GM18520 (cell line): Measurements from ENCODE around the gene CENPH.
"Not testable (repeated sequence)": the region's sequence is repeated elsewhere in the genome, so short reads cannot be mapped to it uniquely, and the experiment has no call there.

ENCODE experiments used
- ATAC-seq: cut with Tn5 transposase; IDR thresholded peaks from one replicate; pipeline ENCODE4 v1.9.1; 2021; ENCODE audit not compliant: unreplicated experiment

The CENPH gene

DNA sequence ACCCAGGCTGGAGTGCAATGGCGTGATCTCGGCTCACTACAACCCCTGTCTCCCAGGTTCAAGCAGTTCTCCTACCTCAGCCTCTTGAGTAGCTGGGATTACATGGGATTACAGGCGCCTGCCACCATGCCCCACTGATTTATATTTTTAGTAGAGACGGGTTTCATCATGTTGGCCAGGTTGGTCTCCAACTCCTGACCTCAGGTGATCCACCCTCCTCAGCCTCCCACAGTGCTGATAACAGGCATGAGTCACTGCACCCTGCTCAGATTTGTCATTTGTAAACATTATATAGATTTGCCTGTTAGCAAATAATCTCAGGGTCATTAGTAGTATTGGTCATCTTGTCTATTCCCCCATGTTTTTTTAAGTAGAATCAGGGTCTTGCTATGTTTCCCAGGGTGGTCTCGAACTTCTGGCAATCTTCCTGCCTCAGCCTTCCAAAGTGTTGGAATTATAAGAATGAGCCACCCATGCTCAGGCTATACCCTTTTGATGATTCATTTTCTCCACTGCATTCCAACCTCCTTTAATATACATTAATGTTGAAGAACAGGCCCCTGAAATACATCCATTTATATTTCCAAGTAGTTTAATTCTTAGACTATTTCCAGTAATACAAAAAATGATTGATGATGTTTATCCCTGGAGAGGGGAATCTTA is 17.3 kb downstream of the CENPH start:
- ATAC-seq: no peak

DNA sequence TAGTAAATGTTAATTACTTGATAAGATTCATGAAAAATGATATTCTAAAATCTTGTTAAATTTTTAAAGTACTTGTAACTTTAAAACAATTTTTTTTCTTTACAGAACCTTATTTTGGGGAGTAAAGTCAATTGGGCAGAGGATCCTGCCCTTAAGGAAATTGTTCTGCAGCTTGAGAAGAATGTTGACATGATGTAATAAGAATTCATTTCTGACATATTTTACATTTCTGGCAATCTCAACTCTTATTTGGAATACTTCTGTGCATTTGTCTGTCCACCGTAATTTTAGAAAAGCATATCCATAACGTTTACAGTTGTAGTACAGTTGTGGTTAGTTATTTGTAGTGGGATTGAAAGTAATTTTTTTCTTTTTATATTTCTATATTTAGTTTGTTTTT is 20.2 kb downstream of the CENPH start:
- ATAC-seq: no peak

DNA sequence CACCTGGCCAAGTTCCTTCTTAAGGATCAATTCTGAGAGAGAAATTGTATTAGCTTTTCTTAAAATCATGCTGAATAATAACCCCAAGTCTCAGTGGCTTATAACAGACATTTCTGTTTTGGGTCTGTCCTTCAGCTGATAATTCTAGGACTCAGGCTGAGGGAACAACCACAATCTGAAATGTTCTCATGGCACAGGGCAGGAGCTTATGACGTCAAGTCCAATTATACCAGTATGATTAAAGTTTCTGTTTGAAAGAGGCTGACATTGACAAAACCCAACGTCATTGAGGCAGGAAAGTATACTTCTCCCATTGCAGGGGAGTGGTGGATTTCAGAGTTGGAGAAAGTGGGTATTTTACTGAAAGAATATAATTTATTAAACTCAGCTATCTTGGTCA is 21.8 kb downstream of the CENPH start:
- no peak for ATAC-seq

- no peak for ATAC-seq
These were observed 22.6 kb downstream of the CENPH start for GRCh38 chr5:69212022-69212421.

GRCh38 chr5:69213513-69214215 is 24.3 kb downstream of the CENPH start:
- ATAC-seq: no peak

DNA sequence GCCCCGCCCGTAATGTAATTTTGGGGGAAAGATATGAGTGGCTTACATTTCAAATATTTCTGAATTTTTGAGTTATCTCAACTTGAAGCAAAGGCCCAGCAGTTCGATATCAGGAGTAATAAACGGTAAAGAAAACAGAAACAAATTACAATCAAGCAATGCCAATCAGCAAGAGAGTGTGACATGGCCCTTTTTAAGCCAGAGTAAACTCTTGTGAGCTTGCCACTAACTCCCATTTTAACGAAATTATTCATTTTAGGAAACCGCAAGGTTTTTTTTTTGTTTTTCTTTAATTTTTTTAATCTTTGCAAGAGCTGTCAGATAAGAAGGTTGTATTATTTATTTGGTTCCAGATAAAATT is 27.7 kb downstream of the CENPH start:
- ATAC-seq: no peak

- peak; percentile 83 for ATAC-seq
These were observed 28.5 kb downstream of the CENPH start for GRCh38 chr5:69217548-69218526.

DNA sequence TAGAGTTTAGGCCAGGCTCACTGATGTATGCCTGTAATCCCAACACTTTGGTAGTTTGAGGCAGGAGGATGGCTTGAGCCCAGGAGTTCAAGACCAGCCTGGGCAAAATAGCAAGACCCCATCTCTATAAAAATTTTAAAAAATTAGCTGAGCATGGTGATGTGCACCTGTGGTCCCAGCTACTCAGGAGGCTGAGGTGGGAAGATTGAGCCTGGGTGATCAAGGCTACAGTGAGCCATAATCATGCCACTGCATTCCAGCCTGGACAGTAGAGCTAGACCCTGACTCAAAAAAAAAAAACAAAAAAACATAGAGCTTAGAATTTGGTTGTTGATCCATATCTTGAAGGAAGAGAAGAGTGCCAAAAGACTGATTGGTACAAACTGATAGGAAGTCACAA is 30.6 kb downstream of the CENPH start:
- no peak for ATAC-seq

DNA sequence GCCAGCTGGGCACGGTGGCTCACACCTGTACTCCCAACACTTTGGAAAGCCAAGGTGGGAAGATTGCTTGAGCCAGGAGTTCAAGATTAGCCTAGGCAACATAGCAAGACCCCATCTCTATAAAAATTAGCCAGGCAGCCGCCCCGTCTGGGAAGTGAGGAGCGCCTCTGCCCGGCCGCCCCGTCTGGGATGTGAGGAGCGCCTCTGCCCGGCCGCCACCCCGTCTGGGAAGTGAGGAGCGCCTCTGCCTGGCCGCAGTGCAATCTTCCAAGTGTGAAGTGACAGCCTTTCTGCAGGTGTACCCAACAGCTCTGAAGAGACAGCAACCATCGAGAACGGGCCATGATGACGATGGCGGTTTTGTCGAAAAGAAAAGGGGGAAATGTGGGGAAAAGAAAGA is 31.0 kb downstream of the CENPH start:
- ATAC-seq: not testable (repeated sequence)

DNA sequence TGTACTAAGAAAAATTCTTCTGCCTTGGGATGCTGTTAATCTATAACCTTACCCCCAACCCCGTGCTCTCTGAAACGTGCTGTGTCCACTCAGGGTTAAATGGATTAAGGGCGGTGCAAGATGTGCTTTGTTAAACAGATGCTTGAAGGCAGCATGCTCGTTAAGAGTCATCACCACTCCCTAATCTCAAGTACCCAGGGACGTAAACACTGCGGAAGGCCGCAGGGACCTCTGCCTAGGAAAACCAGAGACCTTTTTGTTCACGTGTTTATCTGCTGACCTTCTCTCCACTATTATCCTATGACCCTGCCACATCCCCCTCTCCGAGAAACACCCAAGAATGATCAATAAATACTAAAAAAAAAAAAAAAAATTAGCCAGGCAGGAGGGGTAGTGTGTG is 31.4 kb downstream of the CENPH start:
- ATAC-seq: not testable (repeated sequence)

DNA sequence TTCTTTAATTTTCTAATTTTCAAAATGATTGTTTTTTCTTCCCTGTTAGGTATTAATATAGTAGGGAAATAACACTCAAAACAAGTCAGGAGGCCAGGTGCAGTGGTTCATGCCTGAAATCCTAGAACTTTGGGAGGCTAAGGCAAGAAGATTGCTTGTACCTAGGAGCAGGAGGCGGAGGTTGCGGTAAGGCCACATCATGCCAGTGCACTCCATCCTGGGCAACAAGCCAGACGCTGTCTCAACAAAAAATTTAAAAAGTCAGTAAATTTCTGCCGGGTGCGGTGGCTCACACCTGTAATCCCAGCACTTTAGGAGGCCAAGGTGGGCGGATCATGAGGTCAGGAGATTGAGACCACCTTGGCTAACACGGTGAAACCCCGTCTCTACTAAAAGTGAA is 35.1 kb downstream of the CENPH start:
- no peak for ATAC-seq

- no peak for ATAC-seq
These were observed 36.5 kb downstream of the CENPH start for GRCh38 chr5:69225860-69226259.

- ATAC-seq: no peak
These were observed 40.8 kb downstream of the CENPH start for GRCh38 chr5:69230181-69230580.

DNA sequence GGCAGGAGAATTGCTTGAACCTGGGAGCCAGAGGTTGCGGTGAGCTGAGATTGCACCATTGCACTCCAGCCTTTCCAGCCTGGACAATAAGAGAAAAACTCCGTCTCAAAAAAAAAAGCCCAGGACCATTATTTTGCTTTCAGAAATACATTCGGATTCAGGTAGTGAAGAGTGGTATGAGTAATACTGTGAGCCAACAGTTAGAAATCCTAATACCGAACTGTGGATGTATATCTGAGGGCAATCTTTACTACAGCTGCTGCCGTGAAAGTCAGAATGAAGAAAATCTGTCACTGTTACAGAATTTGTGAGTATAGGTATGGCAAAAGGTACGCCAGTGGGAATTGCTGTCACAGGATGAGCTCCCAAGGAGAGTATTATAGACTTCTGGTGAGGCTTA is 41.9 kb downstream of the CENPH start:
- no peak for ATAC-seq

DNA sequence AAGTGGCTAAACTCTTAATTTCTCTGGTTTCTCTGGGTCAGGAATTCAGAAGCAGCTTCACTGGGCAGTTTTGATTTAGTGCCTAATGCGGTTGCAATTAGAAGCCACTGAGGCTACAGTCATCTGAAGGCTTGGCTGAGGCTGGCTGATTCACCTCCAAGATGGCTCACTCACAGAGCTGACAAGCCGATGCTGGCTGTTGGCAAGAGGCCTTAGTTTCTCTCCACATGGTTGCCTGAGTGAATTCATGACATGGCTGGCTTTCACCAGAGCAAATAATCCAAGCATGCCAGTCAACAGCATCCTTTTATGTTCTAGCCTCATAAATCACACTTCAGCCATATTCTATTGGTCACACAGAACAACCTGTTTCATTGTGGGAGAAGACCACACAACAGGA is 42.5 kb downstream of the CENPH start:
- no peak for ATAC-seq

GRCh38 chr5:69234457-69235268 is 45.3 kb downstream of the CENPH start, which contains the start of gene CDK7:
Gene CDK7 (plus strand): TSS chr5:69234886. CDS start chr5:69234976, 90 bp downstream.
- peak; percentile 91 for ATAC-seq

DNA sequence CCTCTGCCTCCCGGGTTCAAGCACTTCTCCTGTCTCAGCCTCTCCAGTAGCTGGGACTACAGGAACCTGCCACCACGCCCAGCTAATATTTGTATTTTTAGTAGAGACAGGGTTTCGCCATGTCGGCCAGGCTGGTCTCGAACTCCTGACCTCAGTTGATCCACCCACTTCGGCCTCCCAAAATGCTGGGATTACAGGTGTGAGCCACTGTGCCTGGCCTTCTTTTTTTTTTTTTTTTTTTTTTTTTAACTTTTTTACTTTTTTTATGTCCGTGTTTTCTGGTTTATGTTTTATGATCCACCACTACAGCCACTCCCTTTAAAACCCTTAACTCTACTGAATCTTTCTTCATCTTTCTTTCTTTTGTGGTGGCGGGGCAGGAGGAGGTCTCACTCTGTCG is 47.4 kb downstream of the CENPH start:
- ATAC-seq: not testable (repeated sequence)

GRCh38 chr5:69237877-69238276 is 48.5 kb downstream of the CENPH start:
- ATAC-seq: no peak

- no peak for ATAC-seq
These were observed 49.4 kb downstream of the CENPH start for GRCh38 chr5:69238760-69239251.

DNA sequence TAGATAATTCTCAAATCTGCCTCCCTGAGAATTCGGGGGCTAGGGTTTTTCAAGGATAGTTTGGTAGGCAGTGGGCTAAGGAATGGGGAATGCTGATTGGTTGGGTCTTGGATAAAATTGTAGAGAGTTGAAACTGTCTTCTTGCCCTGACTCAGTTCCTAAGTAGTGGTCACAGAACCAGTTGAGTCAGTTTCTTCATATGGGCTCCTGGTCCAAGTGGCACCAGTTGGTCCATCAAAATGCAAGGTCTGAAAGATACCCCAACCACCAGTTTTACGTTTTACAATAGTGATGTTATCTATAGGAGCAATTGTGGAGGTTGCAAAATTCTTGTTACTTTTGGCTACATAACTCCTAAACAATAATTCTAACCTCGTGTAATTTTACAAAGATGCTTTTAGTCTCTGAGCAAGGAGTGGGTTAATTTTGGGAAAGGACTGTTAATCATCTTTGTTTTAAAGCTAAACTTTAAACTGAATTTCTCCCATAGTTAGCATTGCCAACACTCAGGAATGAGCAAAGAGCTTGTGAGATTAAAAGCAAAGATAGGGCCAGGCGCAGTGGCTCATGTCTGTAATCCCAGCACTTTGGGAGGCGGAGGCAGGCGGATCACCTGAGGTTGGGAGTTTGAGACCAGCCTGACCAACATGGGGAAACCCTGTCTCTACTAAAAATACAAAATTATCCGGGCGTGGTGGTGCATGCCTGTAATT is 53.0 kb downstream of the CENPH start:
- no peak for ATAC-seq
